ENCODE data around the gene GRIN2A. TPM values are rescaled to one million over a fixed set of nuclear protein-coding genes. Genes with fewer than 3 reads are reported as not detected.

Gene GRIN2A
- total RNA-seq, 1 donor from 2014 or later, result 6.8 TPM

DNA sequence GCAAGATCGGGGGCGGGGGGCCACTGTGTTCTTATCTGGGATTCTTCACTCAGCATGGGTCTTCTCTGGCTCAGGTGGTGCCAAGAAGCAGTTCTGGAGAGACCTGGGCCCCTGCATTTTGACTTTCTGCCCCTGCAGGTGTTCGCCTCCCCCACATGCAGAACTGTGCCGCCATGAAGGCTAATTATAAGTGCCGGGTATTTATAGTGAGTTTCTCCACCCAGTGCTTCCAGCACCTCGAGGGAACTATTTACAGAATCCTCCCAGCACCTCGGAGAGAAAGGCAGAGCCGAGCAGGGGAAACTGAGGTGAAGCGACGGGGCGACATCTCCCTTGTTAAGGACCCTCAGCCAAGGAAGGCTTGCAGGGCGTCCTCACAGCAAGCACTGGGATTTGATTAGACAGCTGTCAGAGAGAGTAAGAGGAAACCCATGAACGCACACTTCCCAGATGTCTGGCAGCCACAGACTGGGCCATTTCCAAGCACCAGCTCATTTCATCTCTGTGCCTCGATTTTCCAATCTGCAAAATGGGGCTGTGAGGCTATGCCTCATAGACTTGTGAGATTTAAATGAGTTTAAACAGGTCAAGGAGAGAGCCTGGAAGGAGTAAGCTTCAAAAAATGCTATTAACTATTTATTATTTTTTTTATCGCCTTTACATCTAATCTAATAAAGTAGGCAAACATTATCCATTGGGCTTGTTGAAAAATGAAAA is 36.4 kb upstream of the GRIN2A start:
- no peak overlapping the region for H3K27ac Mint-ChIP-seq (ENCODE audit: unreplicated experiment)
- H3K9me3 Mint-ChIP-seq (ENCODE audit: unreplicated experiment), result peaks cover 5% of the 10 kb centered on the region
- no peak overlapping the region for H3K4me3 Mint-ChIP-seq (ENCODE audit: unreplicated experiment)
- H3K4me1 Mint-ChIP-seq (ENCODE audit: low read depth, unreplicated experiment), result no peaks in the 10 kb centered on the region
- peaks cover 2% of the 10 kb centered on the region for H3K27me3 Mint-ChIP-seq (ENCODE audit: unreplicated experiment)
- TF ChIP-seq, protein P1, sequence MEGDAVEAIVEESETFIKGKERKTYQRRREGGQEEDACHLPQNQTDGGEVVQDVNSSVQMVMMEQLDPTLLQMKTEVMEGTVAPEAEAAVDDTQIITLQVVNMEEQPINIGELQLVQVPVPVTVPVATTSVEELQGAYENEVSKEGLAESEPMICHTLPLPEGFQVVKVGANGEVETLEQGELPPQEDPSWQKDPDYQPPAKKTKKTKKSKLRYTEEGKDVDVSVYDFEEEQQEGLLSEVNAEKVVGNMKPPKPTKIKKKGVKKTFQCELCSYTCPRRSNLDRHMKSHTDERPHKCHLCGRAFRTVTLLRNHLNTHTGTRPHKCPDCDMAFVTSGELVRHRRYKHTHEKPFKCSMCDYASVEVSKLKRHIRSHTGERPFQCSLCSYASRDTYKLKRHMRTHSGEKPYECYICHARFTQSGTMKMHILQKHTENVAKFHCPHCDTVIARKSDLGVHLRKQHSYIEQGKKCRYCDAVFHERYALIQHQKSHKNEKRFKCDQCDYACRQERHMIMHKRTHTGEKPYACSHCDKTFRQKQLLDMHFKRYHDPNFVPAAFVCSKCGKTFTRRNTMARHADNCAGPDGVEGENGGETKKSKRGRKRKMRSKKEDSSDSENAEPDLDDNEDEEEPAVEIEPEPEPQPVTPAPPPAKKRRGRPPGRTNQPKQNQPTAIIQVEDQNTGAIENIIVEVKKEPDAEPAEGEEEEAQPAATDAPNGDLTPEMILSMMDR (IDR thresholded peaks at IDR 0.05; ENCODE audit: partially characterized antibody, unreplicated experiment), result no peak
- no peak for DNase-seq
- no peaks in the 10 kb centered on the region for H3K36me3 Mint-ChIP-seq (ENCODE audit: unreplicated experiment)

DNA sequence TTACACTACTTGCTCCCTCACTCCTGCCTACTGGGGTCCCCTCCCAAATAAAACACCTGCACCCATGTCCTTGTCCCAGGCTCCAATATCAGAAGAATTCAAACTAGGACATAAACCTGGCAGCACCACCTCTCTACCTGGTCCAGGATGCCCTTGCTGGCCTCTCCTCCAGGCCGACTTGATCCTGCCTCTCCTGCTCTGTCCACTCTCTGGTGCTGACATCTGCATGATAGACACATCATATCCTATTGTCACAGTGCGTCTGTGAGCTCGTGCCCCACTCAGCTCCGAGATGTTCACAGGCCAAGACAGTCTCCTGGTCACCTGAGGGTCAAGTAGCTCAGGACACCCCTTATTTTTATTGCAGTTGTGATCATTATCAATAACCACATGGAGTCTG is 31.5 kb upstream of the GRIN2A start:
- H3K4me1 Mint-ChIP-seq (ENCODE audit: low read depth, unreplicated experiment), result peaks cover 2% of the 10 kb centered on the region
- TF ChIP-seq, protein P1 (IDR thresholded peaks at IDR 0.05; ENCODE audit: partially characterized antibody, unreplicated experiment), result no peak
- no peaks in the 10 kb centered on the region for H3K36me3 Mint-ChIP-seq (ENCODE audit: unreplicated experiment)
- H3K9me3 Mint-ChIP-seq (ENCODE audit: unreplicated experiment), result peaks cover 5% of the 10 kb centered on the region
- no peak overlapping the region for H3K27ac Mint-ChIP-seq (ENCODE audit: unreplicated experiment)
- no peak for DNase-seq
- H3K27me3 Mint-ChIP-seq (ENCODE audit: unreplicated experiment), result peaks cover 2% of the 10 kb centered on the region
- no peak overlapping the region for H3K4me3 Mint-ChIP-seq (ENCODE audit: unreplicated experiment)

DNA sequence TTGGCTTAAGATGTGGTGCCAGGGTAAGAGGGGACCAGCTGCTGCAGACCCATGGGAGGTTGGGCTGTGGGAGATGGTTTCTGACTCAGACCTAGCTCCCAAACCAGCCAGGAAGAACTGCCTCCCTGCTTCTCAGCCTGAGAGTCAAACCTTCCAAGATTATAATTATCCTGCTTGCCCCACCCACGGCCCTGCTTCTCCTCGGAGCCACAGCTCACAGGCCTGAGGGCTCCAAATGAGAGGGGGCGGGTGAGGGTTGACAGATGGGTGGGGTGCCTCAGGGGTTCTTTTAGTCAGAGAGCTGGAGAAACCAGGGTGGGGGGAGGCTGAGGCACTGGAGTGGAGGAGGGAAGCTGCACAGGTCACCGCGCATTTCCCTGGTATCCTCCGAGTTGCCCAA is 28.7 kb upstream of the GRIN2A start:
- no peaks in the 10 kb centered on the region for H3K36me3 Mint-ChIP-seq (ENCODE audit: unreplicated experiment)
- no peak for DNase-seq
- H3K4me3 Mint-ChIP-seq (ENCODE audit: unreplicated experiment), result no peak overlapping the region
- TF ChIP-seq, protein P1 (IDR thresholded peaks at IDR 0.05; ENCODE audit: partially characterized antibody, unreplicated experiment), result no peak
- H3K27ac Mint-ChIP-seq (ENCODE audit: unreplicated experiment), result no peak overlapping the region
- peaks cover 2% of the 10 kb centered on the region for H3K9me3 Mint-ChIP-seq (ENCODE audit: unreplicated experiment)
- H3K4me1 Mint-ChIP-seq (ENCODE audit: low read depth, unreplicated experiment), result peaks cover 2% of the 10 kb centered on the region
- H3K27me3 Mint-ChIP-seq (ENCODE audit: unreplicated experiment), result peaks cover 2% of the 10 kb centered on the region

DNA sequence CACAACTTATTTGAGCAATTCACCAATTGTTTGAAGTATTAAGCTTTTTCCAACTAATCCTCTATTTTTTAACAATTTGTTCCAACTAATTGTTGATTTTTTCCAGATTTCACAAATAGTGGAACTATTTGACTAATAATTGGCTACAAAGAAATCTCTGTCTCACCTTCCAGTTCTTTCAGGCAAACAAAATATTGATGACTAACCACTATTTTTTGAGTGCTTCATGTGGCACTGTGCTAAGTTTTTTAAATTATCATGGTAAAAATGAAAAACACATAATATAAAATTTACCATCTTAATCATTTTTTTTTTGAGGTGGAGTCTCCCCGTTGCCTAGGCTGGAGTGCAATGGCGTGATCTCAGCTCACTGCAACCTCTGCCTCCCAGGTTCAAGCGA is 24.6 kb upstream of the GRIN2A start:
- H3K27ac Mint-ChIP-seq (ENCODE audit: unreplicated experiment), result no peak overlapping the region
- no peak for DNase-seq
- TF ChIP-seq, protein P1 (IDR thresholded peaks at IDR 0.05; ENCODE audit: partially characterized antibody, unreplicated experiment), result no peak
- no peaks in the 10 kb centered on the region for H3K36me3 Mint-ChIP-seq (ENCODE audit: unreplicated experiment)
- H3K4me3 Mint-ChIP-seq (ENCODE audit: unreplicated experiment), result no peak overlapping the region
- peaks cover 2% of the 10 kb centered on the region for H3K4me1 Mint-ChIP-seq (ENCODE audit: low read depth, unreplicated experiment)
- peaks cover 2% of the 10 kb centered on the region for H3K9me3 Mint-ChIP-seq (ENCODE audit: unreplicated experiment)
- H3K27me3 Mint-ChIP-seq (ENCODE audit: unreplicated experiment), result no peaks in the 10 kb centered on the region

DNA sequence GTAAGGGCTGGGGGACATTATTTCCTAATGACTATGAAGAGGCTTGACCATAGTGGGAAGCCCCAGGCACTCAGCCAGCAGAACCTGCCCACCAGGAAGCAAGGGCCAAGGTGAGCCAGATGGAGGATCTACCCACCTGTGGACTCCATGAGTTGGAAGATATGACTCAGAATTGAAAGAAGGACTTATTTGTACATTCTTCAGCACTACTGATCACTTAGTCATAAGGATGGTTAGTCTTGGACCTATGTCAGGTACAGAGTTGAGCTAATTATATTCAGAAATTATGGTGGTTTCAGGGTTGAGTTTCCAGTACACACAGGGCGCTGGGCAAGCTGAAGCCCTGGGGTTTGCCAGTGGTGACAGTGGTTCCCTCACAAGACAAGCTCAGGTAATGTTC is 24.0 kb upstream of the GRIN2A start:
- no peak overlapping the region for H3K27ac Mint-ChIP-seq (ENCODE audit: unreplicated experiment)
- peaks cover 2% of the 10 kb centered on the region for H3K4me1 Mint-ChIP-seq (ENCODE audit: low read depth, unreplicated experiment)
- no peak overlapping the region for H3K4me3 Mint-ChIP-seq (ENCODE audit: unreplicated experiment)
- H3K36me3 Mint-ChIP-seq (ENCODE audit: unreplicated experiment), result no peaks in the 10 kb centered on the region
- H3K27me3 Mint-ChIP-seq (ENCODE audit: unreplicated experiment), result no peaks in the 10 kb centered on the region
- no peaks in the 10 kb centered on the region for H3K9me3 Mint-ChIP-seq (ENCODE audit: unreplicated experiment)
- DNase-seq, result no peak
- TF ChIP-seq, protein P1 (IDR thresholded peaks at IDR 0.05; ENCODE audit: partially characterized antibody, unreplicated experiment), result no peak

All from glutamatergic neuron (in vitro differentiated cells).